ENCODE measurements around the gene CTNNBIP1.

CTNNBIP1 gene

DNA sequence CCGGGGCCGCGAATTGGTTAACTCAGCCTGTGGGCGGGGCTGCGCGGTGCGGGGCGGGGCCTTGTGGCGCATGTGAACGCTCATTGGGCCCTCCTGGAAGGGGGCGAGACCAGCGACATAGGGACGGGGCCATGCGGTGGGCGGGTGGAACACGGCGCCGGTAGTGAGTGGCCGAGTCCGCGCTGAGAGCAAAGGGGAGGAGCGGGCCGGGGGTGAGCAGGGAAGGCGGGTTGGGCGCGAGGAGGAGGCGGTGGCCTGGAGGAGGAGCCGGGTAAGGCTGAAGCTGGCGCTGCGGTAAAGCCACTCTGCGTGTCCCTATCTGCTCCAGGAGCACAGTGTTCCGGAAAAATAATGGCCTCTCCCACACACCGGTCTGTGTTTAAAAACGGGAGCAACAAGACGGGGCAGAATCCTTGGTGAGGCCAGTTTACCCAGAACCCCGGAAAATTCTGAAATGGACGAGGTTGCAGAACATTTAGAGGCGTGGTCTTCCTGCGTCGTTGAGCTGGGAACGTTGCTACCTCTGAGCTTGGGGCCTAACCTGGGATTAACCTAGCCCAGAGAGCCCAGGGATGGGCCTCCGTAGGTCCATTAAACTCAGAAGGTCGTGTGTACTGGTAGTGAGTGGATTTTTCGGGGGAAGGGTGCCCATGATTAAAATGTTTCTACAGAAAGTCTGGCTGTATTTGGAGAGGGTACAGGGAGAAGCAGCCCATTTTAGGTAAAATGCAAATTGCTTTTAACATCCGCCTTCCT is 532 bp upstream of the CTNNBIP1 start (continued):
- TF ChIP-seq ZNF624 (tag by site-specific recombination; IDR thresholded peaks at IDR 0.05) (no peak), ZNF184 (tag by site-specific recombination; IDR thresholded peaks at IDR 0.05) (no peak), ZNF239 (tag by site-specific recombination; IDR thresholded peaks at IDR 0.05) (no peak), ZNF155 (tag by site-specific recombination; IDR thresholded peaks at IDR 0.05) (no peak), ZBTB7A (tag by site-specific recombination; IDR thresholded peaks at IDR 0.05; ENCODE audit: low read depth) (no peak), ZNF426 (tag by site-specific recombination; IDR thresholded peaks at IDR 0.05) (no peak), EGR2 (tag by site-specific recombination; IDR thresholded peaks at IDR 0.05; ENCODE audit: low read depth) (peak; percentile 91), ZBTB21 (tag by site-specific recombination; IDR thresholded peaks at IDR 0.05) (no peak), ZNF48 (tag by site-specific recombination; IDR thresholded peaks at IDR 0.05) (no peak), GLIS2 (tag by site-specific recombination; IDR thresholded peaks at IDR 0.05) (no peak; the same call in 1 of the 2 replicates), GFI1B (tag by site-specific recombination; IDR thresholded peaks at IDR 0.05) (no peak), ZNF169 (tag by site-specific recombination; IDR thresholded peaks at IDR 0.05) (no peak), ZNF677 (tag by site-specific recombination; IDR thresholded peaks at IDR 0.05) (no peak), MYNN (tag by site-specific recombination; IDR thresholded peaks at IDR 0.05; ENCODE audit: borderline replicate concordance) (no peak), ZNF341 (tag by site-specific recombination; IDR thresholded peaks at IDR 0.05; ENCODE audit: low read depth) (0 out of 2 replicates have a peak, but pooled peaks have one; percentile 26), OSR2 (tag by site-specific recombination; IDR thresholded peaks at IDR 0.05) (no peak), ZBTB1 (tag by site-specific recombination; IDR thresholded peaks at IDR 0.05) (no peak), SETDB1 (IDR thresholded peaks at IDR 0.05; ENCODE audit: insufficient read length, low read length) (no peak), ZNF555 (tag by site-specific recombination; conservative IDR thresholded peaks at IDR 0.05) (no peak), ZBTB8A (tag by site-specific recombination; IDR thresholded peaks at IDR 0.05) (peak; percentile 69), ZNF114 (tag by site-specific recombination; IDR thresholded peaks at IDR 0.05) (no peak), ZFHX2 (tag by site-specific recombination; conservative IDR thresholded peaks at IDR 0.05) (peak; percentile 92)
- TF ChIP-seq, protein P1, sequence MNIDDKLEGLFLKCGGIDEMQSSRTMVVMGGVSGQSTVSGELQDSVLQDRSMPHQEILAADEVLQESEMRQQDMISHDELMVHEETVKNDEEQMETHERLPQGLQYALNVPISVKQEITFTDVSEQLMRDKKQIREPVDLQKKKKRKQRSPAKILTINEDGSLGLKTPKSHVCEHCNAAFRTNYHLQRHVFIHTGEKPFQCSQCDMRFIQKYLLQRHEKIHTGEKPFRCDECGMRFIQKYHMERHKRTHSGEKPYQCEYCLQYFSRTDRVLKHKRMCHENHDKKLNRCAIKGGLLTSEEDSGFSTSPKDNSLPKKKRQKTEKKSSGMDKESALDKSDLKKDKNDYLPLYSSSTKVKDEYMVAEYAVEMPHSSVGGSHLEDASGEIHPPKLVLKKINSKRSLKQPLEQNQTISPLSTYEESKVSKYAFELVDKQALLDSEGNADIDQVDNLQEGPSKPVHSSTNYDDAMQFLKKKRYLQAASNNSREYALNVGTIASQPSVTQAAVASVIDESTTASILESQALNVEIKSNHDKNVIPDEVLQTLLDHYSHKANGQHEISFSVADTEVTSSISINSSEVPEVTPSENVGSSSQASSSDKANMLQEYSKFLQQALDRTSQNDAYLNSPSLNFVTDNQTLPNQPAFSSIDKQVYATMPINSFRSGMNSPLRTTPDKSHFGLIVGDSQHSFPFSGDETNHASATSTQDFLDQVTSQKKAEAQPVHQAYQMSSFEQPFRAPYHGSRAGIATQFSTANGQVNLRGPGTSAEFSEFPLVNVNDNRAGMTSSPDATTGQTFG (tag by site-specific recombination; IDR thresholded peaks at IDR 0.05; ENCODE audit: borderline replicate concordance) = no peak
- TF ChIP-seq, protein P2, sequence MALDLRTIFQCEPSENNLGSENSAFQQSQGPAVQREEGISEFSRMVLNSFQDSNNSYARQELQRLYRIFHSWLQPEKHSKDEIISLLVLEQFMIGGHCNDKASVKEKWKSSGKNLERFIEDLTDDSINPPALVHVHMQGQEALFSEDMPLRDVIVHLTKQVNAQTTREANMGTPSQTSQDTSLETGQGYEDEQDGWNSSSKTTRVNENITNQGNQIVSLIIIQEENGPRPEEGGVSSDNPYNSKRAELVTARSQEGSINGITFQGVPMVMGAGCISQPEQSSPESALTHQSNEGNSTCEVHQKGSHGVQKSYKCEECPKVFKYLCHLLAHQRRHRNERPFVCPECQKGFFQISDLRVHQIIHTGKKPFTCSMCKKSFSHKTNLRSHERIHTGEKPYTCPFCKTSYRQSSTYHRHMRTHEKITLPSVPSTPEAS (tag by site-specific recombination; IDR thresholded peaks at IDR 0.05) = no peak
- TF ChIP-seq, protein P3, sequence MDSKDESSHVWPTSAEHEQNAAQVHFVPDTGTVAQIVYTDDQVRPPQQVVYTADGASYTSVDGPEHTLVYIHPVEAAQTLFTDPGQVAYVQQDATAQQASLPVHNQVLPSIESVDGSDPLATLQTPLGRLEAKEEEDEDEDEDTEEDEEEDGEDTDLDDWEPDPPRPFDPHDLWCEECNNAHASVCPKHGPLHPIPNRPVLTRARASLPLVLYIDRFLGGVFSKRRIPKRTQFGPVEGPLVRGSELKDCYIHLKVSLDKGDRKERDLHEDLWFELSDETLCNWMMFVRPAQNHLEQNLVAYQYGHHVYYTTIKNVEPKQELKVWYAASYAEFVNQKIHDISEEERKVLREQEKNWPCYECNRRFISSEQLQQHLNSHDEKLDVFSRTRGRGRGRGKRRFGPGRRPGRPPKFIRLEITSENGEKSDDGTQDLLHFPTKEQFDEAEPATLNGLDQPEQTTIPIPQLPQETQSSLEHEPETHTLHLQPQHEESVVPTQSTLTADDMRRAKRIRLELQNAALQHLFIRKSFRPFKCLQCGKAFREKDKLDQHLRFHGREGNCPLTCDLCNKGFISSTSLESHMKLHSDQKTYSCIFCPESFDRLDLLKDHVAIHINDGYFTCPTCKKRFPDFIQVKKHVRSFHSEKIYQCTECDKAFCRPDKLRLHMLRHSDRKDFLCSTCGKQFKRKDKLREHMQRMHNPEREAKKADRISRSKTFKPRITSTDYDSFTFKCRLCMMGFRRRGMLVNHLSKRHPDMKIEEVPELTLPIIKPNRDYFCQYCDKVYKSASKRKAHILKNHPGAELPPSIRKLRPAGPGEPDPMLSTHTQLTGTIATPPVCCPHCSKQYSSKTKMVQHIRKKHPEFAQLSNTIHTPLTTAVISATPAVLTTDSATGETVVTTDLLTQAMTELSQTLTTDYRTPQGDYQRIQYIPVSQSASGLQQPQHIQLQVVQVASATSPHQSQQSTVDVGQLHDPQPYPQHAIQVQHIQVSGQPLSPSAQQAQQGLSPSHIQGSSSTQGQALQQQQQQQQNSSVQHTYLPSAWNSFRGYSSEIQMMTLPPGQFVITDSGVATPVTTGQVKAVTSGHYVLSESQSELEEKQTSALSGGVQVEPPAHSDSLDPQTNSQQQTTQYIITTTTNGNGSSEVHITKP (tag by site-specific recombination; IDR thresholded peaks at IDR 0.05) = peak; percentile 99
- TF ChIP-seq, protein P4, sequence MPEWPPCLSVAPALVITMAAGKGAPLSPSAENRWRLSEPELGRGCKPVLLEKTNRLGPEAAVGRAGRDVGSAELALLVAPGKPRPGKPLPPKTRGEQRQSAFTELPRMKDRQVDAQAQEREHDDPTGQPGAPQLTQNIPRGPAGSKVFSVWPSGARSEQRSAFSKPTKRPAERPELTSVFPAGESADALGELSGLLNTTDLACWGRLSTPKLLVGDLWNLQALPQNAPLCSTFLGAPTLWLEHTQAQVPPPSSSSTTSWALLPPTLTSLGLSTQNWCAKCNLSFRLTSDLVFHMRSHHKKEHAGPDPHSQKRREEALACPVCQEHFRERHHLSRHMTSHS (tag by site-specific recombination; IDR thresholded peaks at IDR 0.05) = no peak
- TF ChIP-seq, protein P5, sequence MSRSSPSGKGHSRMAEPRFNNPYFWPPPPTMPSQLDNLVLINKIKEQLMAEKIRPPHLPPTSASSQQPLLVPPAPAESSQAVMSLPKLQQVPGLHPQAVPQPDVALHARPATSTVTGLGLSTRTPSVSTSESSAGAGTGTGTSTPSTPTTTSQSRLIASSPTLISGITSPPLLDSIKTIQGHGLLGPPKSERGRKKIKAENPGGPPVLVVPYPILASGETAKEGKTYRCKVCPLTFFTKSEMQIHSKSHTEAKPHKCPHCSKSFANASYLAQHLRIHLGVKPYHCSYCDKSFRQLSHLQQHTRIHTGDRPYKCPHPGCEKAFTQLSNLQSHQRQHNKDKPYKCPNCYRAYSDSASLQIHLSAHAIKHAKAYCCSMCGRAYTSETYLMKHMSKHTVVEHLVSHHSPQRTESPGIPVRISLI (tag by site-specific recombination; IDR thresholded peaks at IDR 0.05) = no peak
- TF ChIP-seq, protein P6, sequence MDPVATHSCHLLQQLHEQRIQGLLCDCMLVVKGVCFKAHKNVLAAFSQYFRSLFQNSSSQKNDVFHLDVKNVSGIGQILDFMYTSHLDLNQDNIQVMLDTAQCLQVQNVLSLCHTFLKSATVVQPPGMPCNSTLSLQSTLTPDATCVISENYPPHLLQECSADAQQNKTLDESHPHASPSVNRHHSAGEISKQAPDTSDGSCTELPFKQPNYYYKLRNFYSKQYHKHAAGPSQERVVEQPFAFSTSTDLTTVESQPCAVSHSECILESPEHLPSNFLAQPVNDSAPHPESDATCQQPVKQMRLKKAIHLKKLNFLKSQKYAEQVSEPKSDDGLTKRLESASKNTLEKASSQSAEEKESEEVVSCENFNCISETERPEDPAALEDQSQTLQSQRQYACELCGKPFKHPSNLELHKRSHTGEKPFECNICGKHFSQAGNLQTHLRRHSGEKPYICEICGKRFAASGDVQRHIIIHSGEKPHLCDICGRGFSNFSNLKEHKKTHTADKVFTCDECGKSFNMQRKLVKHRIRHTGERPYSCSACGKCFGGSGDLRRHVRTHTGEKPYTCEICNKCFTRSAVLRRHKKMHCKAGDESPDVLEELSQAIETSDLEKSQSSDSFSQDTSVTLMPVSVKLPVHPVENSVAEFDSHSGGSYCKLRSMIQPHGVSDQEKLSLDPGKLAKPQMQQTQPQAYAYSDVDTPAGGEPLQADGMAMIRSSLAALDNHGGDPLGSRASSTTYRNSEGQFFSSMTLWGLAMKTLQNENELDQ (tag by site-specific recombination; IDR thresholded peaks at IDR 0.05; ENCODE audit: low read depth) = no peak

Measured in HEK293 (cell line).